Measurements from ENCODE around the gene NCAPH2.

- TF ChIP-seq SIN3A (conservative IDR thresholded peaks at IDR 0.05 in 1 of 2, IDR thresholded peaks at IDR 0.05 in 1 of 2; ENCODE audit: low read depth in 1 of 2, low read length in 2 of 2), result no peak
- no peak for TF ChIP-seq MAX (IDR thresholded peaks at IDR 0.05)
- no peak for TF ChIP-seq TAF1 (IDR thresholded peaks at IDR 0.05; ENCODE audit: low read depth, low read length)
- TF ChIP-seq TEAD4 (IDR thresholded peaks at IDR 0.05; ENCODE audit: low read depth, low read length), result no peak
- TF ChIP-seq RAD21 (IDR thresholded peaks at IDR 0.05 in 1 of 2, conservative IDR thresholded peaks at IDR 0.05 in 1 of 2; ENCODE audit: low read depth in 2 of 2, low read length in 2 of 2), result no peak
- no peak for TF ChIP-seq CHD2 (IDR thresholded peaks at IDR 0.05; ENCODE audit: low read length)
- TF ChIP-seq, protein P1, sequence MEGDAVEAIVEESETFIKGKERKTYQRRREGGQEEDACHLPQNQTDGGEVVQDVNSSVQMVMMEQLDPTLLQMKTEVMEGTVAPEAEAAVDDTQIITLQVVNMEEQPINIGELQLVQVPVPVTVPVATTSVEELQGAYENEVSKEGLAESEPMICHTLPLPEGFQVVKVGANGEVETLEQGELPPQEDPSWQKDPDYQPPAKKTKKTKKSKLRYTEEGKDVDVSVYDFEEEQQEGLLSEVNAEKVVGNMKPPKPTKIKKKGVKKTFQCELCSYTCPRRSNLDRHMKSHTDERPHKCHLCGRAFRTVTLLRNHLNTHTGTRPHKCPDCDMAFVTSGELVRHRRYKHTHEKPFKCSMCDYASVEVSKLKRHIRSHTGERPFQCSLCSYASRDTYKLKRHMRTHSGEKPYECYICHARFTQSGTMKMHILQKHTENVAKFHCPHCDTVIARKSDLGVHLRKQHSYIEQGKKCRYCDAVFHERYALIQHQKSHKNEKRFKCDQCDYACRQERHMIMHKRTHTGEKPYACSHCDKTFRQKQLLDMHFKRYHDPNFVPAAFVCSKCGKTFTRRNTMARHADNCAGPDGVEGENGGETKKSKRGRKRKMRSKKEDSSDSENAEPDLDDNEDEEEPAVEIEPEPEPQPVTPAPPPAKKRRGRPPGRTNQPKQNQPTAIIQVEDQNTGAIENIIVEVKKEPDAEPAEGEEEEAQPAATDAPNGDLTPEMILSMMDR (IDR thresholded peaks at IDR 0.05; ENCODE audit: control extremely low read depth in 1 of 3, insufficient read depth in 1 of 3, low read depth in 1 of 3, low read length in 3 of 3), result no peak
- TF ChIP-seq EGR1 (IDR thresholded peaks at IDR 0.05; ENCODE audit: borderline replicate concordance, low read depth, low read length), result no peak
- no peak for TF ChIP-seq RFX5 (IDR thresholded peaks at IDR 0.05; ENCODE audit: borderline replicate concordance, low read depth, low read length)
Measured at GRCh38 chr22:50487290-50488005, 20.6 kb upstream of the NCAPH2 start.

All from H1 (cell line).